Ramos (cell line): Measurements from ENCODE around the gene HNRNPA1.

Experiments used
- in situ Hi-C: fragments of 300-500 bp; cut with MboI; formaldehyde crosslinking; loops from one replicate; pipeline ENCODE4 v1.14.3; 2022; ENCODE audit warnings: low sequenced_read_pairs; ENCODE audit not compliant: unreplicated experiment

The HNRNPA1 gene

DNA sequence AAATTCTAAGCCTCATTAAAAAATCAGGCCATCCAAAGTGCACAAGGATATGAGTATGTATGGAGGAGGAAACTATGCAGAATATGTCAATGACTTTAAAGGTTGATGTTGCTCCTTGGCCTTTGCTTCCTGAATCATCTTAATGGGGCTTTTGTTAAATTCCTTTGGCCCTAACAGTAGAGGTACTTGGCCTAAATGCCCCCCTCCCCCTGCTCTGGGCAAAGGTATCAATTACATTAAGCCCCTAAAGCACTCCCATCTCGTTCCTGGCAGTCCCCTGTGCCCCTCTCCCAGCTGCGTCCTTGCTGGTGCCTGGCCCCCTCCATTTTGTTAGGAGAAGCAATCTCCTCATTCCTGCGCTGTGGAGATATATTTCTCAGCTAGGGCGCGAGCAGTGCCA lies 49.2 kb downstream of the HNRNPA1 start:
- in situ Hi-C loops = no loop called here

DNA sequence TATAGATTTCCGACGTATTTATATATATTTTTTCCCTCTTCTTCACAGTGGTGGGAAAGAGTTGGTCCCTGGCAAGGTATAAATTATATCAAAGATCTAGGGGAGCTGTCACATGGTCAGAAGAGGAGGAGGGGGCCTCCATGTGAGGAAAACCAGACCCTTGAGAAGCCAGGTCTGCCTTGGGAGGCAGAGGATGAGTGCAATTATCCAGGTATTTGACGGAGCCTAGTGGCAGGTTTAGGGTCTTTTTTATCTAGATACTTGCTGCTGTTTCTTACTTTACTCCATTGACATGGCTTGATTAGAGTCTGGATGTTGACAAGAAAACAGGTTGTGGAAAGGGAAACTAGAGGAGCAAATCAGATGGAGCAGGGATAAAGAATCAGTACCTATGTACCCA lies 49.9 kb downstream of the HNRNPA1 start:
- in situ Hi-C loops = no loop called here

DNA sequence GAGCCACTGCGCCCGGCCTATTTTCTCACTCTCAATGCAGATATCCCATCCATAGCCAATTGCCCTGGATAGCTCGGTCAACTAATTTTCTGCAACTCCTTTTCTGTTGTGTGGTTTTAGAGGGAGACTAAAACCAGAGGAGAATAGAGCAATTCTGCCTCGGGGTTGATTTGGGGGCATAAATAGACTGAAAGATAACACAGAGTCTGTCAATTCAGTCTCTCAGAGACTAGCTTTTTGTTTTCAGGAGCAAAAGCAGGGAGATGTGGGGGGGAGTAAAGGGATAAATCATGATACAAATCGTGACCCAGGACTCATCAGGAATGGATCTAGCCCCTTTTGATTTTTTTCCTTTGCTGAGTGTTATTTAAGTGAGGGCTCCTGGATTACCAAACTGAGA lies 50.9 kb downstream of the HNRNPA1 start:
- in situ Hi-C loops = no loop called here

DNA sequence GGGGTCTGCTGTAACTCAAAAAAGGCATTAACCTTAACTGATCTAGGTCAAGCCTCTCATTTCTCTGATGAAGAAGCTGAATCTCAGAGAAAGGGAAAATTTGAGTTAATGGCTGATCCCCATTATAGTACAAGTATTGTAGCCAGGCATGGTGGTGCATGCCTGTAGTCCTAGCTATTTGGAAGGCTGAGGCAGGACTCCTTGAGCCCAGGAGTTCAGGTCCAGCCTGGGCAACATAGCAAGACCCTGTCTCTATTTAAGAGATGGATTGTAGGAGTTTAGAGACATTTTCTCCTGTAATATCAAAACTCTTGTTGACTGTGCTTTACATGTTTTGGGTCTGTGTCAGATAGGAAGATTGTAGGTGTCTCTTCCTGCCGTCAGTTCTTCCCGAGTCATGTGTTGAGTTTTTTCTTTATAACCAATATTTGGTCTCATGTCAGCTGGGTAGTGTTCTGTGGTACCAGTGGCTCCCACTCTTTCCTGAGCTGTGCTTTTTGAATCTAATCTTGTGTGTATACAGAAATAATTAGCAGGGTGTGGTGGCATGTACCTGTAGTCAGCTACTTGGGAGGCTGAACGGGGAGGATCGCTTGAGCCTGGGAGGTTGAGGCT lies 53.0 kb downstream of the HNRNPA1 start:
- in situ Hi-C loops = no loop called here
